T-helper 2 cell treated with Interferon-gamma antibody and Interleukin-4, amounts not matched to agents 5 μg/mL and 100 μg/mL, for 36 hours (primary cell): Measurements from ENCODE around the gene NPIPB2.
"Not testable (repeated sequence)": the region's sequence is repeated elsewhere in the genome, so short reads cannot be mapped to it uniquely, and the experiment has no call there.

Experiments
- DNase-seq: peaks from one replicate; pipeline ENCODE4 v3.0.0; 2021; ENCODE audit warnings: low spot score
- H3K27ac Mint-ChIP-seq: one replicate; pipeline ENCODE4 v1.8.0; 2021; ENCODE audit warnings: mild to moderate bottlenecking, mixed read lengths
- H3K27me3 Mint-ChIP-seq: one replicate; pipeline ENCODE4 v1.8.0; 2021; ENCODE audit warnings: low read depth, mixed read lengths
- H3K36me3 Mint-ChIP-seq: one replicate; pipeline ENCODE4 v1.8.0; 2021; ENCODE audit warnings: low read depth, mixed read lengths
- H3K4me1 Mint-ChIP-seq: one replicate; pipeline ENCODE4 v1.8.0; 2021; ENCODE audit warnings: low read depth, mixed read lengths
- H3K4me3 Mint-ChIP-seq: one replicate; pipeline ENCODE4 v1.8.0; 2022; ENCODE audit warnings: mild to moderate bottlenecking, moderate library complexity, mixed read lengths
- H3K9me3 Mint-ChIP-seq: one replicate; pipeline ENCODE4 v1.8.0; 2021; ENCODE audit warnings: mixed read lengths

The NPIPB2 gene

DNA sequence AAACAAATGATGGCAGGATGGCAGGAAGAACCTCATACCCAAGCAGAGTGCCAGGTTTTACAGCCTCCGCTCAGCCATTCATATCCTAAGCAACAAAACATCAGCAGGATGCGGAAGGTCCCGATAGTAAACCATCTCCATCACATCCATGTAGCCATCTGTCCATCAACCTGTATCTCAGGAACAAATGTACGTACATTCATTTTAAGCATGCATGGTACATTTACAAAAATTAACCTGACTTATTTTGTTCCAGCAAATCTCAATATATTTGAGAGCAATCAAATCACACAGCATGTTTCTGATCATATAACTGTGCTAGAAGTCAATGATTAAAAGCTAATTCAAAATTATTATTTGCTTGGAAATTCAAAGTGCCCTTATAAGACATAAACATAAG, at the start of gene NPIPB2:
NPIPB2 (minus strand) TSS at position 101 of the 400 bp plus-strand sequence; CDS start at position 101, 0 bp downstream.
- H3K4me1 Mint-ChIP-seq, H3K36me3 Mint-ChIP-seq, H3K4me3 Mint-ChIP-seq, H3K27ac Mint-ChIP-seq, DNase-seq, H3K9me3 Mint-ChIP-seq, H3K27me3 Mint-ChIP-seq: not testable (repeated sequence)

- Mint-ChIP-seq H3K9me3 (no peaks in the 10 kb centered on the region), H3K4me1 (no peaks in the 10 kb centered on the region), H3K27me3 (no peaks in the 10 kb centered on the region), H3K4me3 (no peak overlapping the region), H3K27ac (no peak overlapping the region), H3K36me3 (no peaks in the 10 kb centered on the region)
- DNase-seq, result no peak
These were observed 49.0 kb upstream of the NPIPB2 start for GRCh38 chr16:11990702-11991390.

GRCh38 chr16:11988258-11988978, 46.6 kb upstream of the NPIPB2 start:
- no peaks in the 10 kb centered on the region for H3K4me1 Mint-ChIP-seq
- no peaks in the 10 kb centered on the region for H3K9me3 Mint-ChIP-seq
- DNase-seq, result no peak
- no peak overlapping the region for H3K27ac Mint-ChIP-seq
- H3K27me3 Mint-ChIP-seq, result no peaks in the 10 kb centered on the region
- no peak overlapping the region for H3K4me3 Mint-ChIP-seq
- H3K36me3 Mint-ChIP-seq, result no peaks in the 10 kb centered on the region

- no peaks in the 10 kb centered on the region for H3K4me1 Mint-ChIP-seq
- no peak overlapping the region for H3K27ac Mint-ChIP-seq
- DNase-seq, result no peak
- H3K9me3 Mint-ChIP-seq, result no peaks in the 10 kb centered on the region
- H3K27me3 Mint-ChIP-seq, result no peaks in the 10 kb centered on the region
- H3K4me3 Mint-ChIP-seq, result no peak overlapping the region
- no peaks in the 10 kb centered on the region for H3K36me3 Mint-ChIP-seq
These were observed 44.7 kb upstream of the NPIPB2 start for GRCh38 chr16:11986521-11987057.

- no peaks in the 10 kb centered on the region for H3K9me3 Mint-ChIP-seq
- no peak overlapping the region for H3K27ac Mint-ChIP-seq
- no peaks in the 10 kb centered on the region for H3K36me3 Mint-ChIP-seq
- H3K4me1 Mint-ChIP-seq, result peaks cover under 1% of the 10 kb centered on the region
- H3K27me3 Mint-ChIP-seq, result no peaks in the 10 kb centered on the region
- H3K4me3 Mint-ChIP-seq, result no peak overlapping the region
- no peak for DNase-seq
These were observed 43.4 kb upstream of the NPIPB2 start for GRCh38 chr16:11985250-11985649.

- no peak for DNase-seq
- H3K36me3 Mint-ChIP-seq, result no peaks in the 10 kb centered on the region
- no peak overlapping the region for H3K27ac Mint-ChIP-seq
- no peaks in the 10 kb centered on the region for H3K9me3 Mint-ChIP-seq
- H3K27me3 Mint-ChIP-seq, result no peaks in the 10 kb centered on the region
- no peak overlapping the region for H3K4me3 Mint-ChIP-seq
- H3K4me1 Mint-ChIP-seq, result peaks cover 25% of the 10 kb centered on the region
These were observed 38.4 kb upstream of the NPIPB2 start for GRCh38 chr16:11980136-11980844.

GRCh38 chr16:11979013-11979672, 37.3 kb upstream of the NPIPB2 start:
- Mint-ChIP-seq H3K36me3 (no peaks in the 10 kb centered on the region), H3K4me1 (peaks cover 25% of the 10 kb centered on the region), H3K9me3 (no peaks in the 10 kb centered on the region), H3K27me3 (no peaks in the 10 kb centered on the region), H3K4me3 (no peak overlapping the region), H3K27ac (no peak overlapping the region)
- no peak for DNase-seq

DNA sequence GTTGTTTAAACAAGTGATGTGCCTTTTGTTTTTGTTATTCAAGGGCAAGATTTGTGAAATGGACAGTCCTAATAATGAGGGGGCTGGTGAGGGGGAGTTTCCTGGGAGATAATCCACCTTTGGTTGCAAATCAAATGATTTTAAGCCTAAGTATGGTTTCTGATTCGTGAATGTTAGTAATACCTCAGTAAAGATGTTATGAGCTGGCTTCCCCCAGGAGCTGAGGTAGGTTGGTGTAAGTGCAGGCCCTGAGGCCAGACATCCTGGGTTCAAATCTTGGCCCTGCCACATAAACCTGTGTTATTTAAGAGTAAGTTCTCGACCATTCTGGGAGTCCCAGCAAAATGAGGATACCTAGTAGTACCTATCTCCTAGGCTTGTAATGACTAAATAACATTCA, 36.2 kb upstream of the NPIPB2 start:
- peaks cover 25% of the 10 kb centered on the region for H3K4me1 Mint-ChIP-seq
- no peaks in the 10 kb centered on the region for H3K36me3 Mint-ChIP-seq
- H3K27ac Mint-ChIP-seq, result peak overlapping the region; percentile 84
- no peak for DNase-seq
- H3K9me3 Mint-ChIP-seq, result no peaks in the 10 kb centered on the region
- H3K27me3 Mint-ChIP-seq, result no peaks in the 10 kb centered on the region
- peak overlapping the region; percentile 95 for H3K4me3 Mint-ChIP-seq

DNA sequence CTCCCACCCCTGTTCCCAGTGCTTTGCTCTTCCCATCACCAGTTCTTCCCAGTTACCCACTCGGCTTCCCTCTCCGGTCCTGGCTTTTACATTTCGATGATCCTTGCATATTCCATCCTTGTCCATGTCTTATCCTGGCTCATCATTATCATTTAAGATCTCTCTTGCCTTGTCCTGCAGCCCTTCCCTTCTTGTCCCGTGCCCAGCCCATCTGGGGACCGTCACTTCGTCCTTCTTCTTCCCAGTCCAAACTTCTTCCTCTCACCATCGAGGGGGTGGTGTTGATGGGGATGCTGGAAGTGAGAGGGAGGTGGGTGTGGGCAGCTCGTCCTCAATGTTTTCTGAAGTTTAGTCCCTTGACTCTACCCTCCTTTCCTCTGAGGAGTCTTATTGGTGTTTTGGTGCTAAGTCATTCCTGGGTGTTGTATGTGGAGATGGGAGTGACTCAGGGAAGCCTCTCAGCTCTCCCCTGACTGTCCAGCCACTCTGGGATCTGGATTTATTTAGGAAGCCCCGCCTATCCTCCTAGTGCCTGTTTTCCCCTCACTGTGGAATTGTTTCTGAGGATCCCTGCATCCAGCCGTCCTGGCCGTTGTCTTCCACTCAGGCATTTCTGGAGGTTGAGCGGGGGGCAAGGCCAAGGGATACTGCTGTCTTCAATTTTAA, 35.7 kb upstream of the NPIPB2 start:
- H3K4me1 Mint-ChIP-seq, result peaks cover 25% of the 10 kb centered on the region
- H3K27ac Mint-ChIP-seq, result peak overlapping the region; percentile 84
- H3K9me3 Mint-ChIP-seq, result no peaks in the 10 kb centered on the region
- no peaks in the 10 kb centered on the region for H3K36me3 Mint-ChIP-seq
- no peak for DNase-seq
- H3K4me3 Mint-ChIP-seq, result peak overlapping the region; percentile 95
- no peaks in the 10 kb centered on the region for H3K27me3 Mint-ChIP-seq

GRCh38 chr16:11976850-11977375, 35.1 kb upstream of the NPIPB2 start:
- Mint-ChIP-seq H3K4me3 (peak overlapping the region; percentile 95), H3K27me3 (no peaks in the 10 kb centered on the region), H3K36me3 (no peaks in the 10 kb centered on the region), H3K9me3 (no peaks in the 10 kb centered on the region), H3K4me1 (peaks cover 25% of the 10 kb centered on the region), H3K27ac (peak overlapping the region; percentile 84)
- DNase-seq, result no peak

DNA sequence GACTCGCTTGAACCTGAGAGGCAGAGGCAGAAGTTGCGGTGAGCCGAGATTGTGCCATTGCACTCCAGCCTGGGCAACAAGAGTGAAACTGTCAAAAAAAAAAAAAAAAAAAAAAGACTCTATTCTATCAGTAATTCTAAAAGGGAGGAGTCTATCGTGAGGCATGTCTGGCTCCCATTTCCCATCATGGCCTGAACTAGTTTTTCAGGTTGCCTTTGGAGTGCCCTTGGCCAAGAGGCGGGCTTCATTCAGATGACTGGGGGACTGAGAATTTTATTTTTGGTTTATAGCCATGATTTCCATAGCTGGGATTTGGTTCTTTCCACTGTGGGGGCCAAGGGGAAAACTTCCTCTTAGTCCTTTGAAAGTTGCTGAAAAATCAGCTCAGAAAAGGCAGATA, 31.2 kb upstream of the NPIPB2 start:
- no peaks in the 10 kb centered on the region for H3K36me3 Mint-ChIP-seq
- H3K9me3 Mint-ChIP-seq, result no peaks in the 10 kb centered on the region
- H3K4me1 Mint-ChIP-seq, result peaks cover 19% of the 10 kb centered on the region
- H3K27ac Mint-ChIP-seq, result no peak overlapping the region
- no peaks in the 10 kb centered on the region for H3K27me3 Mint-ChIP-seq
- no peak overlapping the region for H3K4me3 Mint-ChIP-seq
- no peak for DNase-seq

DNA sequence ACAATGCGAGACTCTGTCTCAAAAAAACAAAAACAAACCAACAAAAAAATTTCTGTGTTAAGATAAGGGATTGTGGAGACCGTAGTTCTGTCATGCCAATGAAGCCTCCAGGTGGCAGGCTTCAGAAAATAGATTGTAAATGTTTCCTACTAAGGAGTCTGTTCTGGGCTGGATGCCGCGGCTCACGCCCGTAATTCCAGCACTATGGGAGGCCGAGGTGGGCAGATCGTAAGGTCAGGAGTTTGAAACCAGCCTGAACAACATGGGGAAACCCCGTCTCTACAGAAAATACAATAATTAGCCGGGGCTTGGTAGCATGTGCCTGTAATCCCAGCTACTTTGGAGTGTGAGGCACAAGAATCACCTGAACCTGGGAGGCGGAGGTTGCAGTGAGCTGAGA, 30.3 kb upstream of the NPIPB2 start:
- Mint-ChIP-seq H3K9me3 (no peaks in the 10 kb centered on the region), H3K27ac (no peak overlapping the region), H3K27me3 (no peaks in the 10 kb centered on the region), H3K4me3 (no peak overlapping the region), H3K36me3 (no peaks in the 10 kb centered on the region), H3K4me1 (peaks cover 10% of the 10 kb centered on the region)
- no peak for DNase-seq

DNA sequence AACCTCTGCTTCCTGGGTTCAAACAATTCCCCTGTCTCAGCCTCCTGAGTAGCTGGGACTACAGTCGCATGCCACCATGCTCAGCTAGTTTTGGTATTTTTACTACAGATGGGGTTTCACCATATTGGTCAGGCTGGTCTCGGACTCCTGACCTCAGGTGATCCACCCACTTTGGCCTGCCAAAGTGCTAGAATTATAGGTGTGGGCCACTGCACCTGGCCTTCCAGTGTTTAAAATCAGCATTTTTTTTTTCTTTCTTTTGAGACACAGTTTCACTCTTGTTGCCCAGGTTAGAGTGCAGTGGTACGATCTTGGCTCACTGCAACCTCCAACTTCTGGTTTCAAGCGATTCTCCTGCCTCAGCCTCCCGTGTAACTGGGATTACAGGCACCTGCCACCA, 28.4 kb upstream of the NPIPB2 start:
- not testable (repeated sequence) for H3K27me3 Mint-ChIP-seq, H3K27ac Mint-ChIP-seq, H3K36me3 Mint-ChIP-seq, H3K4me3 Mint-ChIP-seq, H3K4me1 Mint-ChIP-seq, DNase-seq, H3K9me3 Mint-ChIP-seq
